ENCODE results near the gene FXYD2. TPM values are rescaled to one million over a fixed set of nuclear protein-coding genes. Genes with fewer than 3 reads are reported as not detected.

FXYD2 gene
- total and polyA plus RNA-seq, 2 of the 13 experiments (the other 11 are each of a cell fraction or from before 2014, with no cell fraction given) = 45.9 to 106 TPM

DNA sequence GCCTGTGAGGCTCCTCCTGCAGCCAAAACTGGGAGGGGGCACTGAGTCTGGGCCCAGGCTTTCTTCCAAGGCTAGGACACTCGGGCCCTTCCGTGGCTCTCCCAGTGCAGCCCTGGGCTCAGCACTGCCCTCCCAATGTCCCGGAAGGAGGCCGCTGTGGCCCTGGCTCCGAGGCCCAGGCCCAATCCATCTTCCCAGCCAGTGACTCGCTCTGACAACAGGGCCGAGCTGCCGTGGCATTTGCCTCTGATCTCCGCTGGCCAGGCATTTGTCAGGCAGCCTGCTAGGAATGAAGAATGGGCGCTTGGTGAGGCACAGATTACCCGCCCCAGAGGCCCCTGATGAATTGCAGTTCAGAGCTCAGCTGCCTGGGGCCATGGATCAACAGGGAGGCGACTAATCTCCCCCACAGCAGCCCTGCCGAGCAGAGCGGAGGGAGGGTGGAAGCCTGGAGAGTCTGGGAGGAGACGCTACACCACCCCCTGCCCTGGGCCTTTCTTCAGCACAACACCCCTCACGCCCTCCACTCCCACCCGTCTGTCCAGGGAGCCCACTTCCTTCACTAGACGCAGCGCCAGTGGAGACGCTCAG lies 8.3 kb downstream of the FXYD2 start (continued):
- TF ChIP-seq, protein P1, sequence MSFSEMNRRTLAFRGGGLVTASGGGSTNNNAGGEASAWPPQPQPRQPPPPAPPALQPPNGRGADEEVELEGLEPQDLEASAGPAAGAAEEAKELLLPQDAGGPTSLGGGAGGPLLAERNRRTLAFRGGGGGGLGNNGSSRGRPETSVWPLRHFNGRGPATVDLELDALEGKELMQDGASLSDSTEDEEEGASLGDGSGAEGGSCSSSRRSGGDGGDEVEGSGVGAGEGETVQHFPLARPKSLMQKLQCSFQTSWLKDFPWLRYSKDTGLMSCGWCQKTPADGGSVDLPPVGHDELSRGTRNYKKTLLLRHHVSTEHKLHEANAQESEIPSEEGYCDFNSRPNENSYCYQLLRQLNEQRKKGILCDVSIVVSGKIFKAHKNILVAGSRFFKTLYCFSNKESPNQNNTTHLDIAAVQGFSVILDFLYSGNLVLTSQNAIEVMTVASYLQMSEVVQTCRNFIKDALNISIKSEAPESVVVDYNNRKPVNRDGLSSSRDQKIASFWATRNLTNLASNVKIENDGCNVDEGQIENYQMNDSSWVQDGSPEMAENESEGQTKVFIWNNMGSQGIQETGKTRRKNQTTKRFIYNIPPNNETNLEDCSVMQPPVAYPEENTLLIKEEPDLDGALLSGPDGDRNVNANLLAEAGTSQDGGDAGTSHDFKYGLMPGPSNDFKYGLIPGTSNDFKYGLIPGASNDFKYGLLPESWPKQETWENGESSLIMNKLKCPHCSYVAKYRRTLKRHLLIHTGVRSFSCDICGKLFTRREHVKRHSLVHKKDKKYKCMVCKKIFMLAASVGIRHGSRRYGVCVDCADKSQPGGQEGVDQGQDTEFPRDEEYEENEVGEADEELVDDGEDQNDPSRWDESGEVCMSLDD (CRISPR knock-in tag; IDR thresholded peaks at IDR 0.05; ENCODE audit: borderline replicate concordance) = no peak
- TF ChIP-seq, protein P2, sequence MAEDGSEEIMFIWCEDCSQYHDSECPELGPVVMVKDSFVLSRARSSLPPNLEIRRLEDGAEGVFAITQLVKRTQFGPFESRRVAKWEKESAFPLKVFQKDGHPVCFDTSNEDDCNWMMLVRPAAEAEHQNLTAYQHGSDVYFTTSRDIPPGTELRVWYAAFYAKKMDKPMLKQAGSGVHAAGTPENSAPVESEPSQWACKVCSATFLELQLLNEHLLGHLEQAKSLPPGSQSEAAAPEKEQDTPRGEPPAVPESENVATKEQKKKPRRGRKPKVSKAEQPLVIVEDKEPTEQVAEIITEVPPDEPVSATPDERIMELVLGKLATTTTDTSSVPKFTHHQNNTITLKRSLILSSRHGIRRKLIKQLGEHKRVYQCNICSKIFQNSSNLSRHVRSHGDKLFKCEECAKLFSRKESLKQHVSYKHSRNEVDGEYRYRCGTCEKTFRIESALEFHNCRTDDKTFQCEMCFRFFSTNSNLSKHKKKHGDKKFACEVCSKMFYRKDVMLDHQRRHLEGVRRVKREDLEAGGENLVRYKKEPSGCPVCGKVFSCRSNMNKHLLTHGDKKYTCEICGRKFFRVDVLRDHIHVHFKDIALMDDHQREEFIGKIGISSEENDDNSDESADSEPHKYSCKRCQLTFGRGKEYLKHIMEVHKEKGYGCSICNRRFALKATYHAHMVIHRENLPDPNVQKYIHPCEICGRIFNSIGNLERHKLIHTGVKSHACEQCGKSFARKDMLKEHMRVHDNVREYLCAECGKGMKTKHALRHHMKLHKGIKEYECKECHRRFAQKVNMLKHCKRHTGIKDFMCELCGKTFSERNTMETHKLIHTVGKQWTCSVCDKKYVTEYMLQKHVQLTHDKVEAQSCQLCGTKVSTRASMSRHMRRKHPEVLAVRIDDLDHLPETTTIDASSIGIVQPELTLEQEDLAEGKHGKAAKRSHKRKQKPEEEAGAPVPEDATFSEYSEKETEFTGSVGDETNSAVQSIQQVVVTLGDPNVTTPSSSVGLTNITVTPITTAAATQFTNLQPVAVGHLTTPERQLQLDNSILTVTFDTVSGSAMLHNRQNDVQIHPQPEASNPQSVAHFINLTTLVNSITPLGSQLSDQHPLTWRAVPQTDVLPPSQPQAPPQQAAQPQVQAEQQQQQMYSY (CRISPR knock-in tag; IDR thresholded peaks at IDR 0.05) = no peak
- TF ChIP-seq, protein P3, sequence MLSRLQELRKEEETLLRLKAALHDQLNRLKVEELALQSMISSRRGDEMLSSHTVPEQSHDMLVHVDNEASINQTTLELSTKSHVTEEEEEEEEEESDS (CRISPR knock-in tag; IDR thresholded peaks at IDR 0.05; ENCODE audit: borderline replicate concordance) = no peak
- TF ChIP-seq ZNF605 (CRISPR knock-in tag; IDR thresholded peaks at IDR 0.05) (no peak), HNF4A (CRISPR knock-in tag; IDR thresholded peaks at IDR 0.05) (peak; percentile 57; the same call in 1 of the 2 replicates), SRSF9 (IDR thresholded peaks at IDR 0.05; ENCODE audit: borderline replicate concordance, insufficient read depth, low read depth, low read length, poor library complexity, severe bottlenecking) (no peak), ZNF891 (CRISPR knock-in tag; IDR thresholded peaks at IDR 0.05) (no peak), ZNF256 (CRISPR knock-in tag; conservative IDR thresholded peaks at IDR 0.05) (no peak), GTF3A (CRISPR knock-in tag; conservative IDR thresholded peaks at IDR 0.05) (no peak), KLF9 (CRISPR knock-in tag; IDR thresholded peaks at IDR 0.05; ENCODE audit: low read depth) (no peak), NCOR1 (IDR thresholded peaks at IDR 0.05; ENCODE audit: borderline replicate concordance, low read length) (no peak), ZNF790 (CRISPR knock-in tag; IDR thresholded peaks at IDR 0.05; ENCODE audit: borderline replicate concordance) (no peak), MLLT10 (CRISPR knock-in tag; IDR thresholded peaks at IDR 0.05) (no peak), ZNF577 (CRISPR knock-in tag; IDR thresholded peaks at IDR 0.05; ENCODE audit: borderline replicate concordance, low read depth) (no peak)
- TF ChIP-seq, protein P4, sequence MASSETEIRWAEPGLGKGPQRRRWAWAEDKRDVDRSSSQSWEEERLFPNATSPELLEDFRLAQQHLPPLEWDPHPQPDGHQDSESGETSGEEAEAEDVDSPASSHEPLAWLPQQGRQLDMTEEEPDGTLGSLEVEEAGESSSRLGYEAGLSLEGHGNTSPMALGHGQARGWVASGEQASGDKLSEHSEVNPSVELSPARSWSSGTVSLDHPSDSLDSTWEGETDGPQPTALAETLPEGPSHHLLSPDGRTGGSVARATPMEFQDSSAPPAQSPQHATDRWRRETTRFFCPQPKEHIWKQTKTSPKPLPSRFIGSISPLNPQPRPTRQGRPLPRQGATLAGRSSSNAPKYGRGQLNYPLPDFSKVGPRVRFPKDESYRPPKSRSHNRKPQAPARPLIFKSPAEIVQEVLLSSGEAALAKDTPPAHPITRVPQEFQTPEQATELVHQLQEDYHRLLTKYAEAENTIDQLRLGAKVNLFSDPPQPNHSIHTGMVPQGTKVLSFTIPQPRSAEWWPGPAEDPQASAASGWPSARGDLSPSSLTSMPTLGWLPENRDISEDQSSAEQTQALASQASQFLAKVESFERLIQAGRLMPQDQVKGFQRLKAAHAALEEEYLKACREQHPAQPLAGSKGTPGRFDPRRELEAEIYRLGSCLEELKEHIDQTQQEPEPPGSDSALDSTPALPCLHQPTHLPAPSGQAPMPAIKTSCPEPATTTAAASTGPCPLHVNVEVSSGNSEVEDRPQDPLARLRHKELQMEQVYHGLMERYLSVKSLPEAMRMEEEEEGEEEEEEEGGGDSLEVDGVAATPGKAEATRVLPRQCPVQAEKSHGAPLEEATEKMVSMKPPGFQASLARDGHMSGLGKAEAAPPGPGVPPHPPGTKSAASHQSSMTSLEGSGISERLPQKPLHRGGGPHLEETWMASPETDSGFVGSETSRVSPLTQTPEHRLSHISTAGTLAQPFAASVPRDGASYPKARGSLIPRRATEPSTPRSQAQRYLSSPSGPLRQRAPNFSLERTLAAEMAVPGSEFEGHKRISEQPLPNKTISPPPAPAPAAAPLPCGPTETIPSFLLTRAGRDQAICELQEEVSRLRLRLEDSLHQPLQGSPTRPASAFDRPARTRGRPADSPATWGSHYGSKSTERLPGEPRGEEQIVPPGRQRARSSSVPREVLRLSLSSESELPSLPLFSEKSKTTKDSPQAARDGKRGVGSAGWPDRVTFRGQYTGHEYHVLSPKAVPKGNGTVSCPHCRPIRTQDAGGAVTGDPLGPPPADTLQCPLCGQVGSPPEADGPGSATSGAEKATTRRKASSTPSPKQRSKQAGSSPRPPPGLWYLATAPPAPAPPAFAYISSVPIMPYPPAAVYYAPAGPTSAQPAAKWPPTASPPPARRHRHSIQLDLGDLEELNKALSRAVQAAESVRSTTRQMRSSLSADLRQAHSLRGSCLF (CRISPR knock-in tag; IDR thresholded peaks at IDR 0.05; ENCODE audit: borderline replicate concordance) = no peak

Data from HepG2 (cell line).